GM21390 (cell line): ENCODE measurements around the gene ZNF536.
"Not testable (repeated sequence)": the region's sequence is repeated elsewhere in the genome, so short reads cannot be mapped to it uniquely, and the experiment has no call there.

Experiments used
- ATAC-seq: cut with Tn5 transposase; IDR thresholded peaks from one replicate; pipeline ENCODE4 v1.9.1; 2021; ENCODE audit not compliant: unreplicated experiment

The ZNF536 gene

DNA sequence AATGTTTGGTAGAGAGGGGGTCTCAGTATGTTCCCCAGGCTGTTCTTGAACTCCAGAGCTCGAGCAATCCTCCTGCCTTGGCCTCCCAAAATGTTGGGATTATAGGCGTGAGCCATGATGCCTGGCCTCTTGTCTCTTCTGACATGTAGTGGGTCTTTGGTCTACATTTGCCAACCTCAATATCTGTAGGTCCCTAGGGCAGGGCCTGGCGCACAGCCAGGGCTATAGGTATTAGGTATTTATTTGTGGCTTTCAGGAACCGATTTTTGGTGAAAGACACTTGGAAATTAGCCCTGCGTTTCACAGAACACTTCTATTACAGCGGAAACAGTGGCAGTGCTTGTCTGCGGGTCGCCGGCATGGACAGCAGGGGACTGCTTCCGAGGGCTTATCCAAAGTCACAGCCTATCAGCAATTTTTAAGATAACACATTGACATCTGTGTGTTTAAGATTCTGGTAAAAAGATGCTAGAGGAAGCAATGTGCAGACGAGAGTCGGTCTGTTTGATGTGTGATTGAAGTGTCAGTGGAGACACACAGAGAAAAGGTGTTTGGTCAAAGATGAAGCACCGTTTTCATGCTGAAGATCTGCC is 14.5 kb downstream of the ZNF536 start:
- ATAC-seq, result no peak

DNA sequence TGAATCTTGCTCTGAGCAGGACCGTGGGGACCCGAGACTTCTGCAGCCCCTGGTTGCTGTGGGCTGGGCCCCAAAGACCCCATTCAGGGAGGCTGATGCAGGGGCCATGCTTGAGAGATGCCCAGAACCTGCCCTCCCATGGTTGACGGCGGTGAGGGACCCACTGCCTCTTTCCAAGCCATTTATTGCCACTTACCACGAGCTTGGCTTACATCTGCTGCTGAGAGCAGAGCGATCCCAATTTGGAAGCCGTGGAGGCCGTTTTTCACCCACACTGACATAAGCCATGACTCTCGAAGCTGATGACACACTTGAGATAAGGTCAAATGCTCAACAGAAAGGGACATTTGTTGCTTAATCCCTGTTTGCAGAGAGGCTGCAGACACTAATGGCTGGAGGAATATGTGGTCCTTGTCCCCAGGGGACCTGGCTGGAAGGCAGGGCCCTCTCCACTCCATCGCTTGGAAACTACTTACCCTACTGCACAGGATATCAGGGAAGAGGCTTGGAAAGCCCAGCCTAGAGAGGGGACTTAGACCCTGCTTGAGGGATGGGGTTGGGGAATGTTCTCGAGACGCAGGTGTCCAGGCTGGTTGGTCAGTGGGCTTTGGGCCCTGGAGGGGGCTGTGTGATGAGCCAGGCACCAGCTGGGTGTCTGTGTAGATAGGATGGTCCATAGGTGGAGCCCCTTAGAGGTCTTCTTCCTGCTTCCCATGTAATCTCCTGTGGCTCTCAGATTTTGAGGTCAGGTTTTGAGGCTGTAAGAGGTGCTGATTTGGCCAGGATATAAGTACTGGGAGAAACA is 15.3 kb downstream of the ZNF536 start:
- ATAC-seq, result no peak

DNA sequence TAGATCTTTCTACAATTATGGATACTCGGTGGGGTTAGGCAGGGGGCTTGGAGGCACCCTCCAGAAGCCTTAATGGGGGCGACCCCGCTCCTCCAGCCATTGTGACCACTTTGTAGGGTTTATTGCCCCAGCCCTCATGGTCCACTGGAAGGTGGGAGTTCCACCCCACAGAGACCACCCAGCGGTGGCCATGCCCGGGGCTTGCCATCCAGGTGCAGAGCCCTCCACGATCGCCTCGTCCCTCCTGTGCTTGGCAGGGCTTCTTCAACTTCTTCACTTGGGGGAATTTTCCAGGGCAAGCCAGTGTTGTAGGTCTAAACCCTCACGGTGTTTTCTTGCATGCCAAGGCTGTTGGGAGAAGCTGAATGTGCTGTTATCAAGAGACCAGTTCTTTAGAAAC is 16.1 kb downstream of the ZNF536 start:
- no peak for ATAC-seq

DNA sequence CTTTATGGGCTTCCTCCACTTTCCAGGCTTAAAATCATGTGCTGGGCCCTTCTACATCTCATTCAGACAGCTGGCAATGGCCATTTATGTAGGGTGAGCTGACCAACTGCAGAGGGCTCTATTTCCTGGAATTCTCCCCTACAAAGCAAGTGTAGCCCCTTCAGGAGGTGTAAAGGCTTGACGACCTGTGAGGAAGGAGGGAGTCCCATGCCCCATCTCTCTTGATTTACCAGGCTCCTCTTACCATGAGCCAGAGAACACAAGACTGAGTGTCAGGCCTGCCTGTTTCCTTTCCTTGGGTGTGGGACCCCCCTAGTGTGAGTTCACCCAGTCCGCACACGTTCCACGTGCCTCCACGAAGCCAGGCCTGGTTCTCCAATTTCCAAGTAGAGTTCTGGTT is 16.6 kb downstream of the ZNF536 start:
- no peak for ATAC-seq

DNA sequence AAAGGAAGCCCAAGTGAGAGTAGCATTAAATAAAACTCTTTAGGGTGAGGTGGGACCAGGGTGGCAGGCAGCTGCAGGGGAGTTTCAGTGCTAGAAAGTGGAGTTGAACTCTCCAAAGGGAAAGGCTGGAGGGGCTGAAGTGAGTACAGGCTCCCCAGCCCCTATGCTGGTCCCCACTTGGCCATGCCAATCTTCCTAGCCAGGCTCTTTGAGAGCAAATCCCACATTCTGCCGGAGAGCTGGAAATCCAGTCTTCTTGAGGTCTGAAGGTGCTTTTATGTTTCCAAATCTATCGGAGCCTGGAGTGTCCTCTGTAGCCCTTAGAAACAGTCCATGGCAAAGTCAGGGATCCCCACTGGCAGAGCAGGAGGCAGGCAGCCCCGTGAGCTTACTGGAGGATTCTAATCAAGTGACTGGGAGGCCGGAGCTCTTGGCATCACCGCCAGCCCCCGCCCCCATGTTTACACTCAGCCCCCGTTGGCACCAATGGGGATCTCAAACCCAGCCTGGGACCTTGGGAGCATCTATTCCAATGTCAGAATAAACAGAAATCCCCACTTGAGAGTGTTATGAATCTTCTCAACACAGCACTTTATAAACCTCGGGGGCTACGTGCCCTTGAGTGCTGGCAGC is 18.3 kb downstream of the ZNF536 start:
- no peak for ATAC-seq

DNA sequence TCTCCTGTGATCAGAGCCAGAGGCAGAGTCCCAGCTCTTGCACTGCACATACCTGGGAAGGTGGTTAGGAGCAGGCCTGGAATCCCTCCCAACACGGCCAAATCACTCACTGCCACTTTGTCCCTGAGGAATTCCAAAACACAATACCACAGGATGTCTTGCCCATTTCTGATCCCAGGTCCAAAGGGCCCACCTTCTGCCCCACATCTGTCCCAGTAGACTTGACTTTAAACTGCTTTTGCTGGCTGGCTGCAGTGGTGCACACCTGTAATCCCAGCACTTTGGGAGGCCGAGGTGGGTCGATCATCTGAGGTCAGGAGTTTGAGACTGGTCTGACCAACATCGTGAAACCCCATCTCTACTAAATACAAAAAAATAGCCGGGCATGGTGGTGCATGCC is 18.9 kb downstream of the ZNF536 start:
- no peak for ATAC-seq

DNA sequence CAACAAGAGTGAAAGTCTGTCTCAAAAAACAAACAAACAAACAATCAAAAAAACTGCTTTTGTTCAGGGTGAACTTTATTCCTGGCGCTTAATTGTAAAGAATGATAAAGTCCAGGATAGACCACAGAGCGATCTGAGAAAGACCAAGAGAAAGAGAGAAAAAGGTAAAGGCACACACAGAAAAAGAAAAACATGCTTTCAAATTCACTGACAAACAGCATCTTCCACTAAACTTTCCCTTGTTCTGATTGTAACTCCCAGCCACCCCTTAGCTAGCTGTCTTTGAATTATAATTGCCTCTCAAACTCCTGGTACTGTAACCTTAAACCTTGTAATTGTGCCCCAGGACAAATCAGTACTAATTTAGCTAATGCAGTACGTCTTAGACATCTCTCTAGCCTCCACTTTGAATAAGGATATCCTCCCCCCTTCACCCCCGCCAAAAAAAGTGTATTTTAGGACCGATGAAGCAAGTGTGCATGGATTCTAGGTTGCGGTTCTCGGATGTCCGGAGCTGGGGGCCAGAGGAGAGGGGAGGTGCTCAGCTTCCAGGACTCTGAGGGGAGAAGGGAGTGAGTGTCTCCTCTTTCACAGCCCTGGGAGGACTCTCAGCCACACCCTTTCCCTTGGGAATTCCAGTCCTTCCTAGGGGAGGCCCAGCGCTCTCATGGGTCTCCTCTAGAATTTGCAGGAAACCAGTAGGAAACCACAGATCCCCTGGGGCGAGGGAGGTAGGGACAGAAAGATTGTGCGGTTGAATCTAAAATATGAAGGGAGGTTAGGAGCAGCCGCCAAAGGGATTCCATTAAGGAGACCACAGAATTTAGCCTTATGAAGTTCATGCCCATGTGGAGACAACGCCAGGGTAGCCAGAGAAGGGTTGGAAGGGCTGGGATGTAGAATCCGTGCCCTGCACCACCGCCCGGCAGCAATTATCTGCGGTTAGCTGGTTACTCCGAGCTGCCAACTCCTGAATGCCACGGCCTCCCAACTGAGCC is 19.7 kb downstream of the ZNF536 start:
- ATAC-seq, result no peak

DNA sequence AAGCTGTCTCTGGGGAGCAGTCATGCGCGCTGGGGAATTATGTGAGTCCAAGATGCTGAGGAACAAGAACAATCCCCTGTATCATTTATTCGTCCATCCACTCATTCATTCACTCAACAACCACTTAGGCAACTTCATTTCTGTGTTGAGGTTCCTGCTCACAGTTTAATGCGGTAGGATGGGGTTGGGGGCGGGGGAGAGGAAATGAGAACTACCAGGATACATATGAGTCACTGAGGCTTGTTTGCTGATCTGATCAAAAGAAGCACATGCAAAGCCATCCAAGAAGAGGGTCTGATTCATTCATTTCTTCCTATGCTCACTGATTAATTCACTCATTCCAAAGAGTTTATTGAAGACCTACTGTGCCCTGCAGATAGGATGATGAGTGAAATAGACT is 20.9 kb downstream of the ZNF536 start:
- no peak for ATAC-seq

DNA sequence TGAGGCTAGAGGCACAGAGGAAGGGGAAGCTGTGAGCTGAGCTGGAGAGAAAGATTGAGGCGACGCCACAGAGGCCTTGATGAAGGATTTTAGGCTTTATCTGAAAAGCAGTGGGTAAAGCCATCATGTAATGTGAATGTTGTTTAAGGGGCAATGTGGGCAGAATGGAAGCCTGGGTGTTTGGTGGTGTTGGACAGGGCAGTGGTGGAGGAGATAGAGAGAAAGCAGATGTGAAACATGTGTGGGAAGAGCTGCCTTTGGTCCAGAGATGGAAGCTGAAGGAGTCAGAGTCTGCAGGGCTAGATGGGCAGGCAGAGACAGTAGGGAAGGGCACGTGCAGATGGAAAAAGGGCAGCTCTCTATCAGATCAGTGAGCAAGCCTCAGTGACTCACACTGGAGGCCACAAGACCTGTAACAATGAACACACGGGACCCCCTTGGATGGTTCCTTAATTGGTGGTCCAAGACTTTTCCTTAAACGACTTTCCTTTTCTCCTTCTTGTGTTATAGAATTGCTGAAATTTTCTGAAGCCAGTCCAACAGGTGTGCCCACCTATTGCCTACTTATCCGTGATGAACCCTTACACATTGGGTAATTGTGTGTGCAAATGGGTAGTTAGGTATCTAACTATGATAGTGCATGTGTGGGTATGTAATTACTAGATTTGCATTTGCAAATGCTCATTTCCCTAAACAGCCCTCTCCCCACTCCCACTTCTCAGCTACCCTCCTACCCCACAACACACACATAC is 21.7 kb downstream of the ZNF536 start:
- ATAC-seq, result no peak

DNA sequence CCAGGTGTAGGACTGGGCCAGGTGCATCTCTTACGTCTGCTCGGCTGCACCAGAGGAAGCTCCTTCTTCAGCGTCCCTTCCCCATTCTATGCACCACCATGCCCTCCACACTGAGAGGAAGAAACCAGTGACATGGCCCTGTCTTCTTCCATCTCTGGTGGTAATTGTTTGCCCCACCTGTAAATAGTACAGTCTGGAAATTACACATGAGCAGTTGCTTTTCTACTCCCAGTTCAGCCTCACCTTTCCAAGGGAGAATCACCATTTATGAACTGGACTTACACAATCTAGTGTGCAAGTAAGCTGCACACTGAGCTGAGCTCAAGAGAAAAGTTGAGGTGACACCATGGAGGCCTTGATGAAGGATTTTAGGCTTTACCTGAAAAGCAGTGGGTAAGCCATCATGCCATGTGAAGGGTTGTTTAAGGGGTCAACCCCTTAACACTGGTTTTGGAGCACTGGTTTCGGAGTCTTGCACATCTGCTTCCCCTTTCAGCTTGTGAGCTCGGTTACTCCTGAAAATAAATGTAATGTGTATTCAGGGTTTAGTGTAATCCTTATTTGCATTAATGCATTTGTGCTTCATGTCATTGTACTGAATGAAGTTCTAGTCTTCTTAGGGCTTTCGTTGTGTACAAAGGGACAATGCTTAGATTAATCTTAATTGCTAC is 22.4 kb downstream of the ZNF536 start:
- ATAC-seq, result no peak

DNA sequence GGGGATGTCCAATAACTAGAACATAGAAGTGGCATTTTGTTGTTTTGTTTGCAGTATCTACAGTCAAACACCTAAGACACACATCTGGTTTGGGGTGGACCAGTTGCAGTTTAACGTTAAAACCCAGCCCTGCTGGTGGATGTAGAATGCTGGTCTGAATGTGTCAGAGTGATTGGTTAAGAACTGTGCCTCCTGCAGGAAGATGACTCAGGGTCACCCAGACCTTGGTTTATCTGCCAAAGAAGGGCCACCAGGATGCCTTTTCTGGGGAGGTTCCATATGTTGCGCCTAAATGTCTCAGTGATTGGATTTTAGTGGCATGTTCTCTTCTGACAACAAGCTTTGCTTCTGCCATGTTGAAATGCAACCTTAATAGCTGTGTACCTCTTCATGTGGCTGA is 23.1 kb downstream of the ZNF536 start:
- ATAC-seq, result no peak

DNA sequence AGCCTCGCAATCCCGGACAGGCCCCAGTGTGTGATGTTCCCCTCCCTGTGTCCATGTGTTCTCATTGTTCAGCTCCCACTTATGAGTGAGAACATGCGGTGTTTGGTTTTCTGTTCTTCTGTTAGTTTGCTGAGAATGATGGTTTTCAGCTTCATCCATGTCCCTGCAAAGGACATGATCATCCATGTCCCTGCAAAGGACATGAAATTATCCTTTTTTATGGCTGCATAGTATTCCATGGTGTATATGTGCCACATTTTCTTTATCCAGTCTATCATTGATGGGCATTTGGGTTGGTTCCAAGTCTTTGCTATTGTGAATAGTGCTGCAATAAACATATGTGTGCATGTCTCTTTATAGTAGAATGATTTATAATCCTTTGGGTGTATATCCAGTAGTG is 26.4 kb downstream of the ZNF536 start:
- not testable (repeated sequence) for ATAC-seq

DNA sequence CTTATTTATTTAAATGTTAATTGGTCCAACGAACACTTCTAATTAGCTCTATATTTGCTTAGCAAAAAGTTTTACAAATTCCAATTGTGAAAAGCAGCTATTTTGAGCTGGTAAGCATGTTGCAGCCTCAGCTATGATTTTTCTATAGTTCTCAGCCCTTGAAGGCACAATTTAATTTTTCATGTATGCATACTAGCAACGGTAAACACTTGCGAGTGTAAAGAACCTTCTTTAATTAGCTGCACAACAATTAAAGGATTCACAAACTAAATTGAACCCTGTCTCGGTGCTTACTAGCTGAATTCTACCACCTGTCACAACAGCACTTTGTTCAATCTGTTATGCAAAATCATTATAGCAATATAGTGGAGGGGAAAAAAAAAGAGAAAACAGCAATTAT is 29.8 kb downstream of the ZNF536 start:
- ATAC-seq, result no peak

DNA sequence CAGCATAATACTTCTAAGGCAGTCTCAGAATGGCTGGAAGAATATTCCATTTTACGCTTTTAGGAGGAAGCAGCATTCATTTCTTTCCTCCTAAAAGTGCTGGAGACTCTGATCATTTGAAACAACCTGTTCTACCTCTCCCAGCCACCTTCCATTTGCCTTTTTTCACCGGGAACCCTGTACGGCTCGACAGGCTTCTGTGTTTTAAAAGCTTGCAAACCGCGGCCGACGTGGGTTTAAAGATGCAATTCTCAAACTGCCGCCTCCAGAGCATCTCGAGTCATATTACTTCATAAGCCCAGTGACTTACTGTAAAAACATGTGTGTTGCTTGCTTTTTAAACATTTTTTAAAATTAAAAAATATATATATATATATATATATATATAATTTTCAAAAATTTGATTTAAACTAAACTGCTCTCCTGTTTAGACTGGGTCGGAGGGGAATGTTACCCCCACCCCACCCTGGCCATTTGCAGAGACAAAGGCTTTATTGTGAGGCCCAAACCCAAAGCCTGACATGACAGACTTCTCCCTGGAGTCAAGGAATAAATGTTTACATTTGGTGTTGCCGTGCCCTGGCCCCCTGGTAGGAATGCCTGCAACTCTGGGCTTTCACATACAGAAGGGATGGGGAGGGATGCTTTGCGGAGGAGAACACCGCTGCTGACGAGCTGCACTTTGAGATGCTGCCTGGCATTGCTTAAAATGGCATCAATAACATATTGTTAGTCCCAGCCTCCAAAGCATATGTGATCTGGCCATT is 30.4 kb downstream of the ZNF536 start:
- ATAC-seq, result no peak

DNA sequence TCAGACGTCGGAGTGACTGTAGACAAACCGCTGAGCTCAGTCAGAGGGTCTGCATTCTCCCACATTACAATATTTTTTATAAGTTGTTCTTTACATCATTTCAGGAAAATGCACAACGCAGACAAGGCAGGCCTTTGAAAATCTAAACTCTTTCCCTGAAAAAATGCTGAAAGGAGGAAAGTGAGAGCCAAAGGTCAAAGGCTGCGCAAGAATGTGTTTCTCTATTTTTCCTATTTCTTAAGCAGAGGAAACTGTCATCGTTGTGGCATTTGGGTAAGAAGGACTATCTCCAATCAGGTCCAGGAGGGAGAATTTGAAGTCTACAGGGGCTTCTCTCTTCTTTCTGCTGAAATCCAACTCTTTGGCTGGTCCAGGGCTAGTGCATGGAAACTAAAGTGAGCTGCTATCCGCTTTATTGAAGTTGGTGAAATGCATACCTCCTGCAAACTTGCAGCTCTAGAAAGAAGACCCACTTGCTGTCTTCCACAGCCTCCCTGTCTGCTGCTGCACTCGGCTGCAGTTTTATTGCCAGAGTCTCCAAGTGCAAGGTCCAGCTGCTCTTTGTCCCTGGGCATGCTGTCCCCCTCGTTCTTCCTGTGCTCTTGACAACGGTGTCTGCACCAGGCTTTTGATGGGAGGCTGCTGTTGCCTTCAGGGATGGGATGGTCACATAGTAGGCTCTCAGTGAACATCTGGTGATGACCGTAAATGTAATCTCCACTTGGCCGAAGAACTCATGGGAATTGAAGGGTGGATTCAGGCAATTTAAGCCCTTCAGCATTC is 31.2 kb downstream of the ZNF536 start:
- no peak for ATAC-seq

DNA sequence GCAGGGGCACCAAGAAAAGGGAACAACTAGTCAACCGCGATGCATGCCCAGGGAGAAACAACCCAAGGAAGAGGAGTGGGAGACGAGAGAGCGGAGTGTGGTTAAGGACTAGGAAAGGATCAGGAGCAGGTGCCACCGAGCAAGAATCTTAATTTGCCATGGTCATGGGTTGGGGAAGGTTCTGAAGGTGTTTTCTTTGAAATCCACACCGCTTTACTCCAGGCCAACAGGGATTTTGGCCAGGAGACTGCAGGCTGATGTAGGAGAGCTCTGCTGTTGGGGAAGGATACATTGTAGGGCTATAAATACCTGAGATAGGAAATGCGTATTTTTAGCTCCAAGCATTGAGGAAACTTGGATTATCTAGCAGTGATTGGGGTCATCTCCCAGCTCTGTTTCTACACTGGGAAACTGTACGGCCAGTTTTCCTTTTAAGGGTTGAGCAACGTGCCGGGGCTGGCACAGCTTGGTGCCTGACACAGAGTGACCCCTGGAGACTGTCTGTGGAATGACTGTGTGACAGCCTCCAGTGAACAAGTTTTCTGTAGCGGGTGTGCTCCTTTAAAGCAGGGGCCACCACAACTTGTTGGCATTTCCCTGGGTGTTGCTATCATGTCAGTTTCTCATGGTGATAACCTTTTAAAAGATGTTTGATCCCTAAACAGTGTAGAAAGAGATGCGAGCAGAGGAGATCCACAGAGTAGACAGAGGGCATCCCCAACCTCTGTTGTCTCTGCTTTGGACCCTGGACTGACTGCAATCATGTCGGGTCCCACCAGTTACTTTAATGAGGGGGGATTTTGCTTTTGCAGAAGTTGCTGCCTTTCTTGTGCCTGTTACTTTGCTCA is 34.3 kb downstream of the ZNF536 start:
- ATAC-seq, result no peak

DNA sequence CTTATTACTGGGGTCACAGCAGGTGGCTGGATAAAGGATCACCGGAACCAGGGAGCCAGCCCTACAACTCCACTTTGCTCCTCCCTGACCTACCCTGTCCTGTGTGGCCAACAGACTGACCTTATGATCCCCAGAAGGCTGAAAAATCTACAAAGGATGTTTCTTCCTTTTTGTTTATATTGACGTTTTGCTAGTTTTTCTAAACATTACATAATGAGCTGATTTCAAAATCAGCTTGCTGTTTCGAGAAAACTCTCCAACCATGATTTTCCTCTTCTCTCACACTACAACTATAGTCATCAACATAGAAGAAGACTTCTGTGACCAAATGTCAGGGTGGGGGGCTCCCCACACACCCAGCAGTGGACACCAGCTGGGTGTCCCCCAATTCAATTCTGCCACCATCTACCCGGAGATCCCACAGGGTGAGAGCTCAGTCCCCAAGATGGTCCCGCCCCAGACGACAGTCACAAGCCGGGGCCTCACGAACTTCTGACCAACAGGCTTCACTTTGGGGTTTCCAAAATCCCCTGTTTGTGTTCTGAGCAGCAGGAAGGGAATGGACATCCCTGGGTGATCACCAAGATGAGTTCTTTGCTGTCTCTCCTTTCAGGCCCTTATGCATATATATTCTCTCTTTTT is 35.0 kb downstream of the ZNF536 start:
- ATAC-seq, result no peak
